ENCODE data around the gene ASAP2. TPM values are rescaled to one million over a fixed set of nuclear protein-coding genes. Genes with fewer than 3 reads are reported as not detected.

ASAP2 gene
- total RNA-seq, 1 experiment from 2014 or later: 12.6 TPM

- Histone ChIP-seq H4K8ac (replicated peaks; ENCODE audit: insufficient read length, low read depth, low read length) (no peak overlapping the region), H3K23me2 (ENCODE audit: insufficient read length, low read depth, low read length, poor library complexity, severe bottlenecking) (no peaks in the 10 kb centered on the region), H3K27me3 (ENCODE audit: insufficient read depth, low read length) (no peaks in the 10 kb centered on the region), H2BK5ac (ENCODE audit: insufficient read length, low read length) (no peak overlapping the region), H4K5ac (ENCODE audit: insufficient read length, low read depth, low read length) (no peak overlapping the region), H3K18ac (ENCODE audit: insufficient read length, low read depth, low read length) (no peak overlapping the region), H2AK5ac (ENCODE audit: insufficient read length, low read length) (no peak overlapping the region), H2BK120ac (ENCODE audit: low read depth, low read length, poor library complexity, severe bottlenecking) (no peak overlapping the region), H2BK12ac (ENCODE audit: insufficient read length, low read depth, low read length) (no peak overlapping the region), H3K4me1 (ENCODE audit: insufficient read depth, low read length) (no peaks in the 10 kb centered on the region), H3K4ac (ENCODE audit: low read depth, low read length) (no peak overlapping the region), H3K23ac (ENCODE audit: insufficient read length, low read depth, low read length) (no peak overlapping the region), H3K9ac (ENCODE audit: extremely low read depth, insufficient read length, low read length) (no peak overlapping the region), H3K4me2 (ENCODE audit: insufficient read depth, insufficient read length, low read length) (no peak overlapping the region), H3K27ac (ENCODE audit: insufficient read length, low read depth, low read length) (no peak overlapping the region), H2BK15ac (ENCODE audit: low read depth, low read length) (no peak overlapping the region), H3K14ac (ENCODE audit: insufficient read depth, low read length) (no peak overlapping the region), H3K79me2 (ENCODE audit: insufficient read depth, low read length) (no peaks in the 10 kb centered on the region), H3T11ph (ENCODE audit: low read length) (no peak overlapping the region), H4K20me1 (ENCODE audit: control insufficient read depth, insufficient read depth, insufficient read length) (no peaks in the 10 kb centered on the region), H3K9me3 (ENCODE audit: control insufficient read depth, low read depth, low read length) (no peaks in the 10 kb centered on the region), H2AFZ (ENCODE audit: low read length) (no peak overlapping the region), H2BK20ac (ENCODE audit: low read depth, low read length, poor library complexity, severe bottlenecking) (no peak overlapping the region), H4K91ac (ENCODE audit: insufficient read length, low read depth, low read length) (no peak overlapping the region), H3K79me1 (ENCODE audit: insufficient read depth, low read depth, low read length, poor library complexity, severe bottlenecking) (no peaks in the 10 kb centered on the region), H3K56ac (ENCODE audit: insufficient read length, low read depth, low read length) (no peak overlapping the region)
- Mint-ChIP-seq H3K9me3 (no peaks in the 10 kb centered on the region), H3K27ac (no peak overlapping the region), H3K4me1 (peaks cover 2 to 6% of the 10 kb centered on the region in 2 experiments; a peak in 3 of 4 replicates), H3K4me3 (no peak overlapping the region), H3K27me3 (ENCODE audit: low read depth) (no peaks in the 10 kb centered on the region), H3K36me3 (ENCODE audit: insufficient read depth in 1 of 3, low read depth in 3 of 3) (peaks cover 8 to 24% (median 23%) of the 10 kb centered on the region in 3 experiments; a peak in 6 of 7 replicates)
- no CpG with 5 or more reads among the region's 6 CpGs for WGBS (ENCODE audit: extremely low coverage, insufficient read length, low lambda C conversion rate)
- no peak for TF ChIP-seq CTCF (conservative IDR thresholded peaks at IDR 0.05)
- no peak for DNase-seq
Observed at GRCh38 chr2:9347411-9347881, 140.8 kb downstream of the ASAP2 start.

Measured in H9 (cell line).